HEK293 (cell line): ENCODE measurements around the gene WDR91.
A peak's percentile ranks its signal among the peaks of the same experiment; 100 is the strongest.

Experiments
- CTCF ChIA-PET: fragments of 350-600 bp; formaldehyde crosslinking; extraction: SDS; loops from one replicate; lab custom pipeline; 2021; ENCODE audit warnings: antibody characterized with exemption; lab: Yijun Ruan, JAX
- POLR2A ChIA-PET: fragments of 300-600 bp; formaldehyde crosslinking; extraction: SDS; loops from one replicate; lab custom pipeline; 2020; ENCODE audit warnings: antibody characterized with exemption, inconsistent platforms; lab: Yijun Ruan, JAX
- H3K27ac ChIP-seq: fragments of 200-500 bp; sonication (Bioruptor generic); 2 replicates; pipeline ENCODE4 v1.5.1; 2014; ENCODE audit warnings: low read depth, low read length, control low read depth, inconsistent platforms; ENCODE audit errors: extremely low read depth
- H3K36me3 ChIP-seq, 2 experiments: fragments of 200-500 bp in 1 of 2; sonication (Bioruptor generic) in 1 of 2; 1 replicate in 1 of 2; 2 replicates in 1 of 2; pipeline ENCODE4 v1.5.1; 2014 to 2017; ENCODE audit warnings: inconsistent platforms in 2 of 2, low read length in 2 of 2; ENCODE audit not compliant: control insufficient read depth in 2 of 2, insufficient read depth in 1 of 2
- H3K4me1 ChIP-seq: fragments of 200-500 bp; sonication (Bioruptor generic); 2 replicates; pipeline ENCODE4 v1.5.1; 2014; ENCODE audit warnings: mild to moderate bottlenecking, low read length, inconsistent platforms; ENCODE audit not compliant: control insufficient read depth, insufficient read depth
- H3K4me3 ChIP-seq: 2 replicates; pipeline ENCODE4 v1.5.1; 2011; ENCODE audit warnings: low read depth, mild to moderate bottlenecking, control low read depth, low read length, moderate library complexity
- H3K9me3 ChIP-seq: fragments of 200-500 bp; sonication (Bioruptor generic); 2 replicates; pipeline ENCODE4 v1.5.1; 2014; ENCODE audit warnings: low read depth, low read length, inconsistent platforms; ENCODE audit not compliant: control insufficient read depth, insufficient read depth
- GLIS1 ChIP-seq: fragments of 450-650 bp; formaldehyde crosslinking; IDR thresholded peaks from 2 replicates; pipeline ENCODE4 v1.5.1; 2016; ENCODE audit warnings: missing biosample characterization, missing genetic modification characterization
- SCRT1 ChIP-seq: fragments of 450-650 bp; formaldehyde crosslinking; IDR thresholded peaks from 2 replicates; pipeline ENCODE4 v1.5.1; 2016; ENCODE audit warnings: missing biosample characterization, missing genetic modification characterization, borderline replicate concordance
- TRIM28 ChIP-seq: IDR thresholded peaks from 2 replicates; pipeline ENCODE4 v1.6.1; 2011; ENCODE audit warnings: low read length, control low read depth, borderline replicate concordance
- WT1 ChIP-seq: fragments of 450-650 bp; formaldehyde crosslinking; IDR thresholded peaks from 2 replicates; pipeline ENCODE4 v1.5.1; 2016; ENCODE audit warnings: missing biosample characterization, missing genetic modification characterization
- ZNF16 ChIP-seq: fragments of 450-650 bp; formaldehyde crosslinking; IDR thresholded peaks from 2 replicates; pipeline ENCODE4 v1.5.1; 2016; ENCODE audit warnings: low read depth, missing biosample characterization, missing genetic modification characterization
- ZNF19 ChIP-seq: fragments of 450-650 bp; formaldehyde crosslinking; IDR thresholded peaks from 2 replicates; pipeline ENCODE4; 2016; ENCODE audit warnings: missing biosample characterization, missing genetic modification characterization, low read depth
- ZNF202 ChIP-seq: fragments of 450-650 bp; formaldehyde crosslinking; IDR thresholded peaks from 2 replicates; pipeline ENCODE4 v1.5.1; 2016; ENCODE audit warnings: missing biosample characterization, missing genetic modification characterization, borderline replicate concordance
- ZNF211 ChIP-seq: fragments of 450-650 bp; formaldehyde crosslinking; IDR thresholded peaks from 2 replicates; pipeline ENCODE4 v1.5.1; 2016; ENCODE audit warnings: low read depth, missing biosample characterization, missing genetic modification characterization
- ZNF23 ChIP-seq: fragments of 450-650 bp; formaldehyde crosslinking; IDR thresholded peaks from 2 replicates; pipeline ENCODE4 v1.5.1; 2016; ENCODE audit warnings: missing biosample characterization, missing genetic modification characterization, borderline replicate concordance
- ZNF311 ChIP-seq: fragments of 450-650 bp; formaldehyde crosslinking; IDR thresholded peaks from 2 replicates; pipeline ENCODE4 v1.5.1; 2017; ENCODE audit warnings: missing biosample characterization, missing genetic modification characterization, borderline replicate concordance
- ZNF426 ChIP-seq: fragments of 450-650 bp; formaldehyde crosslinking; IDR thresholded peaks from 2 replicates; pipeline ENCODE4 v1.5.1; 2017; ENCODE audit warnings: missing biosample characterization, missing genetic modification characterization, mild to moderate bottlenecking, inconsistent platforms, moderate library complexity
- ZNF433 ChIP-seq: fragments of 450-650 bp; formaldehyde crosslinking; IDR thresholded peaks from 2 replicates; pipeline ENCODE4 v1.5.1; 2016; ENCODE audit warnings: missing biosample characterization, missing genetic modification characterization, low read depth
- ZNF488 ChIP-seq: fragments of 450-650 bp; formaldehyde crosslinking; IDR thresholded peaks from 2 replicates; pipeline ENCODE4 v1.5.1; 2016; ENCODE audit warnings: missing biosample characterization, missing genetic modification characterization
- ZNF514 ChIP-seq: fragments of 450-650 bp; formaldehyde crosslinking; IDR thresholded peaks from 2 replicates; pipeline ENCODE4 v1.5.1; 2016; ENCODE audit warnings: missing biosample characterization, missing genetic modification characterization
- ZNF555 ChIP-seq: fragments of 450-650 bp; formaldehyde crosslinking; conservative IDR thresholded peaks from 2 replicates; pipeline ENCODE4 v1.5.1; 2017; ENCODE audit warnings: missing biosample characterization, mild to moderate bottlenecking, missing genetic modification characterization, inconsistent platforms
- ZNF561 ChIP-seq: fragments of 450-650 bp; IDR thresholded peaks from 2 replicates; pipeline ENCODE4 v1.5.1; 2018; ENCODE audit warnings: missing biosample characterization, missing genetic modification characterization, borderline replicate concordance
- ZNF596 ChIP-seq: fragments of 450-650 bp; IDR thresholded peaks from 2 replicates; pipeline ENCODE4 v1.5.0; 2018; ENCODE audit warnings: missing biosample characterization, mild to moderate bottlenecking, missing genetic modification characterization, moderate library complexity
- ZNF645 ChIP-seq: fragments of 450-650 bp; formaldehyde crosslinking; IDR thresholded peaks from 2 replicates; pipeline ENCODE4; 2016; ENCODE audit warnings: missing biosample characterization, missing genetic modification characterization
- ZNF658 ChIP-seq: fragments of 450-650 bp; formaldehyde crosslinking; IDR thresholded peaks from 2 replicates; pipeline ENCODE4; 2016; ENCODE audit warnings: missing biosample characterization, missing genetic modification characterization
- ZNF664 ChIP-seq: fragments of 450-650 bp; formaldehyde crosslinking; IDR thresholded peaks from 2 replicates; pipeline ENCODE4 v1.5.1; 2016; ENCODE audit warnings: missing biosample characterization, missing genetic modification characterization
- ZNF768 ChIP-seq: fragments of 450-650 bp; formaldehyde crosslinking; IDR thresholded peaks from 2 replicates; pipeline ENCODE4 v1.5.1; 2018; ENCODE audit warnings: missing biosample characterization, mild to moderate bottlenecking, missing genetic modification characterization
- TF ChIP-seq, protein P1 (sequence below): fragments of 450-650 bp; formaldehyde crosslinking; IDR thresholded peaks from 2 replicates; pipeline ENCODE4 v1.5.1; 2016; ENCODE audit warnings: missing biosample characterization, missing genetic modification characterization
- TF ChIP-seq, protein P2 (sequence below): fragments of 450-650 bp; formaldehyde crosslinking; IDR thresholded peaks from 2 replicates; pipeline ENCODE4 v1.5.1; 2017; ENCODE audit warnings: missing biosample characterization, missing genetic modification characterization

WDR91 gene

GRCh38 chr7:135199439-135199838, 11.9 kb downstream of the WDR91 start:
- Histone ChIP-seq H3K4me3 (no peak overlapping the region), H3K27ac (no peak overlapping the region), H3K4me1 (peaks cover 5% of the 10 kb centered on the region), H3K9me3 (no peaks in the 10 kb centered on the region), H3K36me3 (peaks cover 0 to 73% of the 10 kb centered on the region in 2 experiments; a peak in 1 of 3 replicates)
- ChIA-PET CTCF (interaction anchor here (1.3 kb wide), 1 partner anchor 18 kb away, joined by 6 read pairs; no protein-coding TSS in a partner anchor), POLR2A (no interaction called here)
- TF ChIP-seq TRIM28 = no peak
- no peak for TF ChIP-seq ZNF16
- TF ChIP-seq ZNF202 (tag by site-specific recombination) = no peak
- TF ChIP-seq ZNF664 (tag by site-specific recombination) = no peak
- no peak for TF ChIP-seq ZNF561
- no peak for TF ChIP-seq WT1 (tag by site-specific recombination)
- TF ChIP-seq ZNF645 (tag by site-specific recombination) = no peak
- no peak for TF ChIP-seq ZNF426 (tag by site-specific recombination)
- TF ChIP-seq ZNF658 (tag by site-specific recombination) = no peak
- TF ChIP-seq, protein P1, sequence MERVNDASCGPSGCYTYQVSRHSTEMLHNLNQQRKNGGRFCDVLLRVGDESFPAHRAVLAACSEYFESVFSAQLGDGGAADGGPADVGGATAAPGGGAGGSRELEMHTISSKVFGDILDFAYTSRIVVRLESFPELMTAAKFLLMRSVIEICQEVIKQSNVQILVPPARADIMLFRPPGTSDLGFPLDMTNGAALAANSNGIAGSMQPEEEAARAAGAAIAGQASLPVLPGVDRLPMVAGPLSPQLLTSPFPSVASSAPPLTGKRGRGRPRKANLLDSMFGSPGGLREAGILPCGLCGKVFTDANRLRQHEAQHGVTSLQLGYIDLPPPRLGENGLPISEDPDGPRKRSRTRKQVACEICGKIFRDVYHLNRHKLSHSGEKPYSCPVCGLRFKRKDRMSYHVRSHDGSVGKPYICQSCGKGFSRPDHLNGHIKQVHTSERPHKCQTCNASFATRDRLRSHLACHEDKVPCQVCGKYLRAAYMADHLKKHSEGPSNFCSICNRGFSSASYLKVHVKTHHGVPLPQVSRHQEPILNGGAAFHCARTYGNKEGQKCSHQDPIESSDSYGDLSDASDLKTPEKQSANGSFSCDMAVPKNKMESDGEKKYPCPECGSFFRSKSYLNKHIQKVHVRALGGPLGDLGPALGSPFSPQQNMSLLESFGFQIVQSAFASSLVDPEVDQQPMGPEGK = no peak
- TF ChIP-seq ZNF23 (tag by site-specific recombination) = no peak
- no peak for TF ChIP-seq ZNF555

DNA sequence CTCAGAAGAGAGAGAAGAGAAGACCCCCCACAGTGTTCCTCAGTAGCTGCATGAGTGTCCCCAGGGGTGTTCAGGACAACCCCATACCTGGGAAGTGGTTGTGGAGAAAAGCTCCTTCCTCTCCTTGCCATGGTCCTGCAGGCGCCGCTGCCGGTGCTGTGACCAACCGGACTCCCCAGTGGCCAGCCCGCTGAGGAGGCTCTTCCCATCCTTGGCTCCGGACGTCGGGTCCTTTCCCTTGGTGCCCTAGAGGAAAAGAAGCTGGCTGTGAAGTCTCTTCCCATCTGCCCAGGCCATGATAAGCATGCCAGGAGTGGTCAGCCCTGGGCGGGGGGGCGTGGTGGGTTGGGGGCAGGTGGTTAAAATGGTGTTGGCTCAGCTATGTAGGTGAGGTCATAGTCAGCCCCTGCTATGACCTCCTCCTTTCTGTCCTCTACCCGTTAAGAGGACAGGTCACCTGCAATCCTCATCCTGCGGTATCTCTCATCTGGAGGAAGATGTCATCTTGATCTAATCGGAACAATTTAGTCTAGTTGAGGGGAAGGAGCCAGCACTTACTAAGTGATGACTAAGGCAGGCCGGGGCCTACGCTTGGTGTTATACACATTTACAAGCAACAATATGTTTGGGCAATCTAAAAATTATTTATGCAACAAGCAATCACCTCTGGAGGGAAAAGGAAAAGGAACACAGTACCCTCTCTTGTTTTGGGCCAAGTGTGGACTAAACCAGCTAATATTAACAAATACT, 13.2 kb downstream of the WDR91 start:
- no peaks in the 10 kb centered on the region for H3K9me3 ChIP-seq
- H3K4me3 ChIP-seq = no peak overlapping the region
- ChIA-PET POLR2A (no interaction called here), CTCF (interaction anchor here (1.3 kb wide), 1 partner anchor 19 kb away, joined by 6 read pairs; no protein-coding TSS in a partner anchor)
- peaks cover 5% of the 10 kb centered on the region for H3K4me1 ChIP-seq
- TF ChIP-seq ZNF768 (no peak), SCRT1 (tag by site-specific recombination) (no peak), GLIS1 (peak; percentile 78)
- no peak overlapping the region for H3K27ac ChIP-seq
- H3K36me3 ChIP-seq = peaks cover 0 to 72% of the 10 kb centered on the region in 2 experiments; a peak in 1 of 3 replicates

GRCh38 chr7:135197343-135197742, 14.0 kb downstream of the WDR91 start:
- CTCF ChIA-PET = no interaction called here
- no peaks in the 10 kb centered on the region for H3K9me3 ChIP-seq
- peaks cover 5% of the 10 kb centered on the region for H3K4me1 ChIP-seq
- POLR2A ChIA-PET = no interaction called here
- no peak overlapping the region for H3K27ac ChIP-seq
- no peak overlapping the region for H3K4me3 ChIP-seq
- peaks cover 0 to 74% of the 10 kb centered on the region in 2 experiments; a peak in 1 of 3 replicates for H3K36me3 ChIP-seq
- TF ChIP-seq, protein P2, sequence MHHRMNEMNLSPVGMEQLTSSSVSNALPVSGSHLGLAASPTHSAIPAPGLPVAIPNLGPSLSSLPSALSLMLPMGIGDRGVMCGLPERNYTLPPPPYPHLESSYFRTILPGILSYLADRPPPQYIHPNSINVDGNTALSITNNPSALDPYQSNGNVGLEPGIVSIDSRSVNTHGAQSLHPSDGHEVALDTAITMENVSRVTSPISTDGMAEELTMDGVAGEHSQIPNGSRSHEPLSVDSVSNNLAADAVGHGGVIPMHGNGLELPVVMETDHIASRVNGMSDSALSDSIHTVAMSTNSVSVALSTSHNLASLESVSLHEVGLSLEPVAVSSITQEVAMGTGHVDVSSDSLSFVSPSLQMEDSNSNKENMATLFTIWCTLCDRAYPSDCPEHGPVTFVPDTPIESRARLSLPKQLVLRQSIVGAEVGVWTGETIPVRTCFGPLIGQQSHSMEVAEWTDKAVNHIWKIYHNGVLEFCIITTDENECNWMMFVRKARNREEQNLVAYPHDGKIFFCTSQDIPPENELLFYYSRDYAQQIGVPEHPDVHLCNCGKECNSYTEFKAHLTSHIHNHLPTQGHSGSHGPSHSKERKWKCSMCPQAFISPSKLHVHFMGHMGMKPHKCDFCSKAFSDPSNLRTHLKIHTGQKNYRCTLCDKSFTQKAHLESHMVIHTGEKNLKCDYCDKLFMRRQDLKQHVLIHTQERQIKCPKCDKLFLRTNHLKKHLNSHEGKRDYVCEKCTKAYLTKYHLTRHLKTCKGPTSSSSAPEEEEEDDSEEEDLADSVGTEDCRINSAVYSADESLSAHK (tag by site-specific recombination) = no peak
- no peak for TF ChIP-seq ZNF514 (tag by site-specific recombination)
- TF ChIP-seq ZNF768 = no peak
- TF ChIP-seq ZNF433 (tag by site-specific recombination) = no peak
- no peak for TF ChIP-seq ZNF555
- TF ChIP-seq ZNF19 (tag by site-specific recombination) = no peak
- TF ChIP-seq ZNF211 (tag by site-specific recombination) = no peak
- TF ChIP-seq ZNF488 = no peak
- no peak for TF ChIP-seq ZNF596 (tag by site-specific recombination)
- no peak for TF ChIP-seq ZNF311 (tag by site-specific recombination)
